ENCODE measurements around the gene RUNDC1.

RUNDC1 gene

DNA sequence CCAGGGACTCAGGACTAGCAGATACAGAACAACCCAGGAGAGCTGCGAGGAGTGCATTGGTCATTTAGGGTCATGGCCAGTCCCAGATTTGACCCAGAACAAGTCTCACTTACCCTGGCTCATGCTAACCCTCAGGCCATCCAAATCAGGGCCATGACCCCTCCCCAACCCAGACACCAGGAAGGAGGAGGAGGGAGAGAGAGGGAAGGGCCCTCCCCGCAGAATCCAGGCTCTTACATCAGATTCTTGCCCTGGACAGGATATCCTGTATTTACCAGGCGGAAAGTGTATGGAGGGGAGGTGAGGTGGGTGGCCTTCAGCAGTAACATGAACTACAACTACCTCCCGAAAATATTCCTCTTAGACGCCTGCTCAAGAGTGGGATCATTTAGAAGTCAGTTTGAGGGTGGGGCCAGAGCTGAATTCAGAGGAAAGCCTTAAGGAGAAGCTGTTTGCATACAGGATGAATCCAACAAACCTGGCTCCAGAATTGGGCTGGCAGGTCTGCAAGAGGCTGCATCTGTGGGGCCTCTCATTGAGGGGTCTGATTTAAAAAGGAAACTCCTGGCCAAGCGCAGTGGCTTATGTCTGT lies 39.8 kb downstream of the RUNDC1 start:
- DNase-seq = no peak

DNA sequence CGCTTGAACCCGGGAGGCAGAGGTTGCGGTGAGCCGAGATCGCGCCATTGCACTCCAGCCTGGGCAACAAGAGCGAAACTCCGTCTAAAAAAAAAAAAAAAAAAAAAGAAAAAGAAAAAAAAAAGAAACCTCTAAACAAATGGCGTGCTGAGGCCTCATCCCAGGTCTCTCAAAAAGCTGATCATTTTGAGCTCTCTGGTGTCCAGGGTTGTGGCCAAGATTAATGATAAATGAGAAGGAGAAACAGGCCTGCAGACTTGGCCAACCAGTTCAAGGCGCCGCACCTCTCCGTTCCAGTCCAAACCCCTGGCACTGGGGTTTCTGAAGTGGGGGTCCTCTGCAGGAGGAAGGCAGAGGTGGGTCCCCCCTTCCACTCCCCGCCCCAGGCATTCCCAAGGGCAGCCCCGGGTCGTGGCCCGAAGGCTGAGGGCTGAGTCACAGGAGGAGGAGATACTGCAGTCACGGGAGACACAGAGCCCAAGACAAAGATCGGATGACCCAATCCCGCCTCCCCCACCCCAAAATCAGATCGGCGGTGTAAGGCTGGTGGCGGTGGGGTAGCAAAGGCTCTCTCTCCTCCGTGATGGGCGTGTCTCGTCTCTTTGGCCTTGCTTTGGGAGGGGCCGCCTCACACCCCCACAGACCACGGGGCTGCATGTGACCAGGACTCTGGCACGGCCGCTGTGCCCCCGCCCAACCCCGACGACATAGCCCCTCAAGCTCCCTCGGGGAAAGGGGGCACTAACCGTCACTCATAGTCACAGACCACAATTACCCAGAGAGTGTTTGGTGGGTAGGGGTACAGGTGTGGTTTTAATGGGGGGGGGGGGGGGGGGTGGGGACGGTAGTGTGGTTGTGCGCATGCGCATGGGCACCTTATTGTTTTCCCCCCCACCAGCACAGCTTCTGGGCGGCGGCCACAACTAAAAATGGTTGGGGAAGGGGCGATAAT lies 40.7 kb downstream of the RUNDC1 start:
- peak; percentile 36 for DNase-seq

GRCh38 chr17:43021741-43022512 lies 41.6 kb downstream of the RUNDC1 start, which contains the start of gene VAT1:
VAT1 (minus strand) TSS chr17:43022385; CDS start chr17:43022322, 63 bp downstream.
- peak; percentile 43 for DNase-seq

DNA sequence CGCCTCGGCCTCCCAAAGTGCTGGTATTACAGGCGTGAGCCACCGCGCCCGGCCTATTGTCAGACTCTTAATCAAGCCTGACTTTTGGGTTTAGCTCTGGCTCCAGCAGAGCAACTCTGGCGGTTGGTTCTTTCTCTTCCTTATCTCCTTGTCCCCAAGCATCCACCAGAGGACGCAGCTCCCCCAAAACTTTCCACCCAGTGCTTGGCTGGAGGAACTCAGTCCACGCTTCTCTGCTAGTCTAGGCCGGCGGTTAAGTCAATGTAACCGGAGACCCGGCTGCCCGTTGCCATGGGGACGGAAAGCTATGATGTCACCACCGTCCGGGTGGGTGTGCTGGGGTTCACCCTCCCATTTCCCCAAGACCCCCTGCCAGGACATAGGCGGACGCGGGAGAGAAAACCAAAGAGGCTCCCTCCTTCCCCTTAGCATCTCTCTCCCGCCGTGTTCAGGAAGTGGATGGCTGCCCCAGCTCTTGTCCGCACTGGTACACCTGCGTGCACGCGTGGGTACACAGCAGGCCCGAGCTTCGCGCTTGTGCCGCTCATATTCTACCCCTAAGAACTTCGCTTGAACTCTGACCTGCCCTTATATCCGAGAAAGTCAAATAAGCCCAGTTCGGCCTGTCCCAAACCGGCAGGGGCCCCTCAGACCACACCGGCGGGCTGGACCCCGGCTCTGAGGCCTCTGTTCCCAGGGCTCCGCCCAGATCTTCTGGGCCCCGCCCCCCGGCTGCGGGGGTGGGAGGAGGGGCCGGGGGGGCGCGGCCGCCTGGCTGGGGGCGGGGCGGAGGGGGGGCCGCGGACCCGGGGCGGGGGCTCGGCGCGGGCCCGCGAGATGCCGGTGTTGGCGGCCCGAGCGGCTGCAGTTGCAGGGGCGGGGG lies 44.3 kb downstream of the RUNDC1 start, which contains the start of gene RND2:
TSS of gene RND2 (plus strand) at position 825 of the 883 bp plus-strand sequence. CDS start 117 bp downstream, outside the sequence.
- peak; percentile 94 for DNase-seq

GRCh38 chr17:43025290-43025657 lies 44.9 kb downstream of the RUNDC1 start:
- no peak for DNase-seq

GRCh38 chr17:43025766-43026537 lies 45.6 kb downstream of the RUNDC1 start:
- DNase-seq = no peak

GRCh38 chr17:43026595-43026994 lies 46.2 kb downstream of the RUNDC1 start:
- DNase-seq = no peak

GRCh38 chr17:43027091-43028032 lies 47.0 kb downstream of the RUNDC1 start:
- DNase-seq = no peak

DNA sequence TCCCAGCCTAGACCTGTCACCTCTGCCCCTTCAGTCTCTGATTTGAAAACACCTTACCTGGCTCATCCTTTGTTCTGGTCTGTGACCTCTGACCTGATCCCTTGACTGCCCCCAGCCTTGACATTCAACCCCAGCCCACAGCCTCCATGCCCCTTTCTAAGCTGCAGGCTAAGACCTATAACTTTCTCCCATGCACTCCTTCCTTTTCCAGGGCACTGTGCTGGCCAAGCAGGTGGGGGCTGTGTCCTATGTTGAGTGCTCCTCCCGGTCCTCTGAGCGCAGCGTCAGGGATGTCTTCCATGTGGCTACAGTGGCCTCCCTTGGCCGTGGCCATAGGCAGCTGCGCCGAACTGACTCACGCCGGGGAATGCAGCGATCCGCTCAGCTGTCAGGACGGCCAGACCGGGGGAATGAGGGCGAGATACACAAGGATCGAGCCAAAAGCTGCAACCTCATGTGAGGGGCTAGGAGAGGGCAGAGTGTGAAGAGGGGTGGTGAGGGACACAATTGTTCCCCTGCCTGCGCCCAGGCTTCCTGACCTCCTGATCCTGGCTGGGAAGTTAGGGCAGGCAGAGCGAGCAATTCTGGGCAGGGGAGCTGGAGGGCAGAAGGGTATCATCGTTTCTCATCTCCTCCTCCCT lies 48.0 kb downstream of the RUNDC1 start:
- DNase-seq = no peak

GRCh38 chr17:43030137-43030767 lies 49.9 kb downstream of the RUNDC1 start:
- no peak for DNase-seq

GRCh38 chr17:43031666-43032065 lies 51.3 kb downstream of the RUNDC1 start:
- DNase-seq = no peak

- DNase-seq = peak; percentile 82
These were observed 53.9 kb downstream of the RUNDC1 start for GRCh38 chr17:43033948-43034881.

DNA sequence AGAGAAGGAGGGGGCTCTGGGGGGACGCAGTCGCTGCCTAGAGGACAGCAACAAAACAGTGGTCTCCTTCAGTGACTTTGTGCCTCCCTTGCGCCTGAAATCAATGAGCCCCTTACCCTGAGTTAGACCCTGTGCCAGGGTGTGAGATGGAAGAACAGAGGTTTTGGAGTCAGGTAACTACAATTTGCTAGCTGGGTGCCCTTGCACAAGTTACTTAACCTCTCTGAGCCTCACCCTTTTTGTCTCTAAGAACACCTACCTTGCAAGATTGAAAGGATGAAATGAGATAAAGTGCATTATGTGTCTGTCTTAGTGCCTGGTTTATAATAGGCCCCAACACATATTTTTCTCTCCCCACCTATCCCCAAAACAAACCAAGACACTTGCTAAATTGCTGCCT lies 54.5 kb downstream of the RUNDC1 start:
- no peak for DNase-seq

- no peak for DNase-seq
These were observed 59.3 kb downstream of the RUNDC1 start for GRCh38 chr17:43039646-43040045.

DNA sequence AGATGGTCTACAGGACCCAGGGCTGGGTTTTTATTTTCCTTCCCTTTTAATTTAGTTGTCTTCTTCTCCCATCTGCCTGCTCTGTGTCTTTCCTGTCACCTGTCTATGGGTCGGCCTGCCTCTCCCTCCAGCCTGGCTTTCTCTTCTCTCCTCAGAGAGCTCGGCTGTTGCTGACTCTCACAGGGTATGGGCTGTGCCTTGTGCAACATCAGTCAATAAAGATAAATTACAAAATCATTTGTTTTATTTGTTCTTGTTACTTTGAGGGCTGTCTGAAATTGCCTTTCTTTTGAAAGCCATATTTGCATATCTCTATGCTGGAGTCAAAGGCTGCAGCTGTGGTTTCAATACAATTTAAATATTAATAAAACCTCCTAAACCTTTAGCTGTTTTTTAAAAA lies 60.3 kb downstream of the RUNDC1 start:
- DNase-seq = no peak

DNA sequence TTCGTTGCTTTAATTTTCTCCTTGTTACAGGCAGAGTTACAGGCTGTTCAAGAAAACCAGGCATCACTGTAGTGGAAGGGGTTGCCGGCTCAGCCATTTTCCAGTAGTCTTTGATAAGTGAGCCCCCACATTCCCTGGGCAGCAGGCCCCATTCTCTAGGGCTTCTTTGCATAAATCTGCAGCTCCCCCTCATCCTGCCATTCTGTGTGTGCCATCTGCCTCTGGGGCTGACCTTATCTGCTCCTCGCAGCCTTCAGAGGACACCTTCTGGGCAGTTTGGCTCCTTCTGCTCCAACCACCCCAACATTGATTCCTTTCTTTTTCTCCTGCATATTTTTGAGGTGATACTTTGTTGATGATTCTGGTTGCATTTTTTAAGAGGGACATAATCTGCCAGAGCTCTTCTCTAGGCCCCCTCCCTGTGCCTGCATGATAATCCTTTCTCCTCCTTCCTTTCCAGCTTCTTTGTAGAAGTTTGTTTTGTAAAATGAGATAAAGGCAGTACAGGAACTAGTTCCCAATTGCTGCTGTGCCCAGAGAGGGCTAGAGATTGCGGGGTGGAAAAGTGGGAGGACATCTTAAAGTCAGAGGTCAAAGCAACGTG lies 61.8 kb downstream of the RUNDC1 start:
- DNase-seq = no peak
